Small intestine (tissue), 7 donors: ENCODE data around the gene CCDC170. TPM values are rescaled to one million over a fixed set of nuclear protein-coding genes. Genes with fewer than 3 reads are reported as not detected.

Experiments used
- DNase-seq, 2 donors: peaks; one replicate each; pipeline versions ENCODE4 v3.0.0 to v3.0.0-alpha.2; 2013
- FAIRE-seq: peaks from 2 replicates; lab custom pipeline; 2012; peaks lifted over from hg19 to GRCh38; lab: Jason Lieb, UNC
- H3K27ac ChIP-seq, 3 donors: one replicate each; pipeline ENCODE4 v1.5.1; 2013; ENCODE audit warnings: low read length in 2 of 3, mild to moderate bottlenecking in 2 of 3, control low read depth in 1 of 3, inconsistent platforms in 1 of 3, low read depth in 1 of 3, moderate library complexity in 1 of 3
- H3K27me3 ChIP-seq, 3 donors: one replicate each; pipeline ENCODE4 v1.6.1; 2013; ENCODE audit warnings: low read length in 3 of 3, inconsistent platforms in 1 of 3; ENCODE audit not compliant: control insufficient read depth in 3 of 3, insufficient read depth in 3 of 3
- H3K36me3 ChIP-seq, 3 donors: one replicate each; pipeline ENCODE4 v1.6.1; 2013; ENCODE audit warnings: low read length in 3 of 3, inconsistent platforms in 1 of 3, low read depth in 1 of 3, mild to moderate bottlenecking in 1 of 3, moderate library complexity in 1 of 3; ENCODE audit not compliant: control insufficient read depth in 3 of 3, insufficient read depth in 2 of 3
- H3K4me1 ChIP-seq, 3 donors: one replicate each; pipeline ENCODE4 v1.6.1; 2013; ENCODE audit warnings: low read length in 2 of 3, inconsistent platforms in 1 of 3, low read depth in 1 of 3, mild to moderate bottlenecking in 1 of 3, moderate library complexity in 1 of 3; ENCODE audit not compliant: control insufficient read depth in 3 of 3, insufficient read depth in 2 of 3
- H3K4me3 ChIP-seq, 3 donors: one replicate each; pipeline ENCODE4 v1.5.1; 2013; ENCODE audit warnings: low read length in 3 of 3, control low read depth in 1 of 3, inconsistent platforms in 1 of 3, low read depth in 1 of 3, mild to moderate bottlenecking in 1 of 3, moderate library complexity in 1 of 3
- H3K9me3 ChIP-seq, 2 donors: one replicate each; pipeline ENCODE4 v1.6.1; 2013; ENCODE audit warnings: low read depth in 1 of 2, low read length in 1 of 2; ENCODE audit not compliant: control insufficient read depth in 2 of 2, insufficient read depth in 1 of 2
- WGBS, 3 donors: extraction: QIAGEN DNeasy Blood & Tissue Kit; methylation state at CpG; one replicate each; pipeline ENCODE4 v1.1.7; 2013; 5-methylcytosine and 5-hydroxymethylcytosine counted together
- polyA plus RNA-seq, 4 donors: library from polyadenylated mRNA; stranded (reverse) in 3 of 4; unstranded in 1 of 4; fragments of 200-250 nt in 3 of 4; fragments of 120-200 nt in 1 of 4; gene quantifications; one replicate each; pipeline versions ENCODE4 v1.2.1 to v1.2.3, GENCODE V29; 2013
- donor health status: healthy with polysubstance abuse.
- donor health status: control.
- donor health status: control.
- donor health status: Bipolar disorder and iron deficiency.
- donor health status: healthy.

The CCDC170 gene
- polyA plus RNA-seq, 4 donors: 0.21 to 3.1 (median 2.3) TPM

DNA sequence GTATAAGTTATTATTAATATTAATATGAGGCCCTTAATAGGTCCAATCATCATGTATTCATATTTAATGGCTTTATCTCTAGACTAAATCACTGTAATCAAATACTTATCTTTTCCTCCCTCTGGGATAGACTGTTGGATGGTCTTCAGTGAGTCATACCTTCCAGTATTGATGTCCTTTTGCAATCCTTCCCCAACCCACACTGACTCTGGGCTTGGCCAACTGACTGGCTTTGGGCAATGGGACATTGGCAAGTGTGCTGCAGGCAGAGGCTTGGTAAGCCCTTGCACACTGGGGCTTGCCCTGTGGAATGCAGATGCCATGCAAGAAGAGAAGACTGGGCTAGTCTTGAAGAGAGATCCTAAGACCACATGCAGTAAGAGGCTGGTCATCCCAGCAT is 136.6 kb downstream of the CCDC170 start:
- Histone ChIP-seq H3K4me3 (no peak overlapping the region), H3K4me1 (no peaks in the 10 kb centered on the region), H3K9me3 (no peaks in the 10 kb centered on the region), H3K27me3 (no peaks in the 10 kb centered on the region), H3K36me3 (no peaks in the 10 kb centered on the region), H3K27ac (no peak overlapping the region)
- DNase-seq (no peak), FAIRE-seq (no peak)

DNA sequence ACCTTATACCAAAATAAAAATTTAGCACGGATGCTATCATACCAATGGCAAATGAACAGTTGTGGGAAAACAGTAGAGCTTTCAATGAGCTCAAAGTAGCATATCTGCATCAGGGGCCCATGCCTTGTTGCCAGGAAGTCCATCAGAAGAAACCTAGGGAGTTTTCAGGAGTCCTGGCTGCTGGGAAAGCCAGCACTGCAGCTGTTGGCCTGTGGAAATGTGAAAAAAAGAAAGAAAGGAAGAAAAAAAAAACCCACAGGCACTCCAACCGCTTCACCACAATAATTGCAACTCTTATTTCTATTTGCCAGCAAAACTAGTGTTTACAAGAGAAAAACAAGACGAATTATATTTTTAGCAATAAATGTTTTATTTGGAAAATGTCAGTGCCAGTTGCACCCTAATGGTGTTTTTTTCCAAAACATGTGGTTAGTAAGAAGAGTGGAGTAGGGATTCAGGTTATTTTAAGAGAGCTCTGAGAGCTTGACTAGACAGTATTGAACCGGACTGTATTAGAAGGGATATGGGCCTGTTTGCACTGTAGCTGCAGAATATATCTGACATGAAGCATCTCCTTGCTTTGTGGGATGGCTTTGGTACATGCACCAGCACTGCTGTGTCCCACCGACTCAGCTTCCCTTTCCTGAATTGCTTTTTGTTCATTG is 137.3 kb downstream of the CCDC170 start:
- Histone ChIP-seq H3K4me1 (no peaks in the 10 kb centered on the region), H3K9me3 (no peaks in the 10 kb centered on the region), H3K27ac (no peak overlapping the region), H3K36me3 (no peaks in the 10 kb centered on the region), H3K27me3 (no peaks in the 10 kb centered on the region), H3K4me3 (no peak overlapping the region)
- FAIRE-seq (no peak), DNase-seq (no peak)
- 73 to 86% (median 83%) methylated on average over 5 of the region's 5 CpGs for WGBS, 3 donors

- no peaks in the 10 kb centered on the region for H3K4me1 ChIP-seq
- H3K36me3 ChIP-seq: no peaks in the 10 kb centered on the region
- no peak for DNase-seq
- H3K27ac ChIP-seq: no peak overlapping the region
- H3K9me3 ChIP-seq: no peaks in the 10 kb centered on the region
- no peak overlapping the region for H3K4me3 ChIP-seq
- H3K27me3 ChIP-seq: no peaks in the 10 kb centered on the region
- 66 to 81% (median 68%) methylated on average over 2 of the region's 2 CpGs for WGBS, 3 donors
- no peak for FAIRE-seq
These were observed 138.7 kb downstream of the CCDC170 start for GRCh38 chr6:151632415-151632987.

DNA sequence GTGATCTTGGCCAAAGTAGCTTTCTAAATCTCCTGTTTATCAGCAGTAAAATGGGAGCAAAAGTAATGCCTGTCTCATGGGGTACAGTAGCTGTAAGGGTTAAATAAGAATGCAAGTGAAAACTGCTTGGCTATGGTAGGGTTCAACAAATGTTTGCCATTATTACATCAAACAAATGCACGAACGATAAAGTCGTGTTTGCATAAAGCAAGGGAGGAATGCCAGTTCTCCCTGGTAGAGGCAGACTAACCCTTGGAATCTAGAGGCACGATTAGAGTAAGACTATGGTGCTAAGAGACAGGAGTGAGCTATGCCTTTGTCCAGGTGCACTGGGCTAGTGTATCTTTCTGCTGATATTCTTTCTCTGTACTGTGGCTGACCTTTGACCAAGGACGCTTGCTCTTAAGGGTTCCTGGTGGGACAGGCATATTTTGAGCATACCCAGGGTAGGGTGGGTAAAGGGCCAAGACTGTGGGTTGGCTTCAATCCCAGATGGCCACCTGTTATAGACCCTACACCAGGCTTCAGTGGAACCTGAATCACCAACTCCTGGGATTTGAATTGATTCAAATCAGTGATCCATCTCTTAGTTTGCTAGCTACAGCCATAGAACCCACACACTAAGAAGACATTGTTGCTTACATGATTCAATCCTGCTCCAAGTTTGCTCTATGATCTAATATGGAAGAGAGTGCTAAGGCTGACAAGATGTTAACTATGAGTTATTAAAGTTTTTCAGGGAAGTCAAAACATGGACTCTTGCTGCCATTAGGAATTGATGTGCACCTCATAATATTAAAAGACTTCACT is 139.9 kb downstream of the CCDC170 start:
- no peak for FAIRE-seq
- no peak overlapping the region for H3K27ac ChIP-seq

GRCh38 chr6:151634336-151634720 is 140.5 kb downstream of the CCDC170 start:
- Histone ChIP-seq H3K27me3 (no peaks in the 10 kb centered on the region), H3K4me1 (no peaks in the 10 kb centered on the region)
- 71 to 83% (median 77%) methylated on average over 3 of the region's 3 CpGs for WGBS, 3 donors

More for the DNA sequence above, 139.9 kb downstream of the CCDC170 start:
- Histone ChIP-seq H3K36me3 (no peaks in the 10 kb centered on the region), H3K27me3 (no peaks in the 10 kb centered on the region), H3K4me1 (no peaks in the 10 kb centered on the region), H3K9me3 (no peaks in the 10 kb centered on the region), H3K4me3 (no peak overlapping the region)
- 17 to 57% (median 28%) methylated on average over 5 of the region's 5 CpGs for WGBS, 3 donors
- peak in 1 of 2 donors; percentile 6 for DNase-seq

DNA sequence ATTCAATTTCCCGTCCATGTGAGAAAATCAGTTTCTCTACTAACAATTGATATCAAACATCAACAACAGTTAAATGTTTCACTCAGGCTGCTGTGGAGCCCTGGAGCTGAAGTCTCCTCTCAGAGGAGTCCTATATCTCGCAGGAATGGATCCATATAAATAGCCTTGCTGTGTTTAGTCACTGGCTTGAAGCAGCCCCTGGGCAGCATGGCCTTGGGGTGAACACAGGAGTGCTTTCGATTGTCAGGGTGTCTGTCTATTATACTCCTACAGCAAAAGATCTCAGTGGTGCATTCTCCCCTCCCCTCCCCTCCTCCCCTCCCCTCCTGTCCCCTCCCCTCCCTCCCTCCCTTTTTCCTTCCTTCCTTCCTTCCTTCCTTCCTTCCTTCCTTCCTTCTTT is 141.9 kb downstream of the CCDC170 start:
- Histone ChIP-seq H3K36me3 (no peaks in the 10 kb centered on the region), H3K27ac (no peak overlapping the region), H3K4me1 (no peaks in the 10 kb centered on the region), H3K9me3 (no peaks in the 10 kb centered on the region), H3K4me3 (no peak overlapping the region), H3K27me3 (no peaks in the 10 kb centered on the region)
- no peak for FAIRE-seq
- WGBS, 3 donors: 75 to 85% (median 83%) methylated on average over 3 of the region's 3 CpGs
- DNase-seq: no peak

More at GRCh38 chr6:151634336-151634720, 140.5 kb downstream of the CCDC170 start:
- Histone ChIP-seq H3K27ac (no peak overlapping the region), H3K9me3 (no peaks in the 10 kb centered on the region), H3K36me3 (no peaks in the 10 kb centered on the region), H3K4me3 (no peak overlapping the region)
- DNase-seq (no peak), FAIRE-seq (no peak)

DNA sequence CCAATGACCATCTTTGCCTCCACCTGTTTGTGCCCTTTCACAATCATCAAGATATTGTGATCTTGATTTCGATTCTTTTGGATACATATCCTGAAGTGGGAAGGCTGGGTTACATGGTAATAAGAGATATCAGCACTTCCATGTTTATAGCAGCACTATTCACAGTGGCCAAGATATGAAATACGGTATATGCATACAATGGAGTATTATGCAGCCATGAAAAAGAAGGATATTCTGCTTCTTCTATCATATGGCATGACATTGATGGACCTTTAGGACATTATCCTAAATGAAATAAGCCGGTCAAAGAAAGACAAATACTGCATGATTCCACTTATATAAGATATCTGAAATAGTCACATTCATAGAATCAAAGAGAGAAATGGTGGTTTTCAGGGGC is 144.0 kb downstream of the CCDC170 start:
- DNase-seq (no peak), FAIRE-seq (no peak)
- Histone ChIP-seq H3K27ac (no peak overlapping the region), H3K4me3 (no peak overlapping the region), H3K9me3 (no peaks in the 10 kb centered on the region), H3K27me3 (no peaks in the 10 kb centered on the region), H3K4me1 (no peaks in the 10 kb centered on the region), H3K36me3 (no peaks in the 10 kb centered on the region)
- 76 to 88% (median 76%) methylated on average over 3 of the region's 3 CpGs for WGBS, 3 donors

DNA sequence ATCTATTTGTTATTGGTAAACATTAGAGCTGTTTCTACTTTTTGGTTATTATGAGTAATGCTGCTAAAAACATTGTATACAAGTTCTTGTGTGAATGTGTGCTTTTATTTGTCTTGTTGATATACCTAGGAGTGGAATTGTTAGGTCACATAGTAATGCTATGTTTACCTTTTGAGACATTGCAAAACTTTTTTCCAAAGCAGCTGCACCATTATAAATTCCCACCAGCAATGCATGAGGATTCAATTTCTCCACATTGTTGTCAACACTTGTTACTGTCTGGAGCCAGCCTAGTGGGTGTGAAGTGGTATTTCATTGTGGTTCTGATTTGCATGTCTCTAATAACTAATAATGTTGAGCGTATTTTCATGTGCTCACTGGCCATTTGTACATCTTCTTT is 145.9 kb downstream of the CCDC170 start:
- no peaks in the 10 kb centered on the region for H3K27me3 ChIP-seq
- no peaks in the 10 kb centered on the region for H3K9me3 ChIP-seq
- no peaks in the 10 kb centered on the region for H3K36me3 ChIP-seq
- no peak overlapping the region for H3K27ac ChIP-seq
- 76 to 83% (median 82%) methylated on average over 1 of the region's 1 CpG for WGBS, 3 donors
- no peaks in the 10 kb centered on the region for H3K4me1 ChIP-seq
- no peak for FAIRE-seq
- DNase-seq: no peak
- no peak overlapping the region for H3K4me3 ChIP-seq
